ENCODE data around the gene GNAQ.

GRCh38 chr9:78005231-78006002, 26.2 kb downstream of the GNAQ start:
- TF ChIP-seq, protein P1, sequence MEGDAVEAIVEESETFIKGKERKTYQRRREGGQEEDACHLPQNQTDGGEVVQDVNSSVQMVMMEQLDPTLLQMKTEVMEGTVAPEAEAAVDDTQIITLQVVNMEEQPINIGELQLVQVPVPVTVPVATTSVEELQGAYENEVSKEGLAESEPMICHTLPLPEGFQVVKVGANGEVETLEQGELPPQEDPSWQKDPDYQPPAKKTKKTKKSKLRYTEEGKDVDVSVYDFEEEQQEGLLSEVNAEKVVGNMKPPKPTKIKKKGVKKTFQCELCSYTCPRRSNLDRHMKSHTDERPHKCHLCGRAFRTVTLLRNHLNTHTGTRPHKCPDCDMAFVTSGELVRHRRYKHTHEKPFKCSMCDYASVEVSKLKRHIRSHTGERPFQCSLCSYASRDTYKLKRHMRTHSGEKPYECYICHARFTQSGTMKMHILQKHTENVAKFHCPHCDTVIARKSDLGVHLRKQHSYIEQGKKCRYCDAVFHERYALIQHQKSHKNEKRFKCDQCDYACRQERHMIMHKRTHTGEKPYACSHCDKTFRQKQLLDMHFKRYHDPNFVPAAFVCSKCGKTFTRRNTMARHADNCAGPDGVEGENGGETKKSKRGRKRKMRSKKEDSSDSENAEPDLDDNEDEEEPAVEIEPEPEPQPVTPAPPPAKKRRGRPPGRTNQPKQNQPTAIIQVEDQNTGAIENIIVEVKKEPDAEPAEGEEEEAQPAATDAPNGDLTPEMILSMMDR (IDR thresholded peaks at IDR 0.05): no peak
- no peak for TF ChIP-seq POLR2A (IDR thresholded peaks at IDR 0.05)

Measured in lower leg skin (tissue), 3 donors.